Fibroblast of skin of back (primary cell): ENCODE measurements around the gene NFIB.

Source experiments
- DNase-seq: peaks from one replicate; pipeline ENCODE4 v3.0.0-alpha.2; 2013

NFIB gene

DNA sequence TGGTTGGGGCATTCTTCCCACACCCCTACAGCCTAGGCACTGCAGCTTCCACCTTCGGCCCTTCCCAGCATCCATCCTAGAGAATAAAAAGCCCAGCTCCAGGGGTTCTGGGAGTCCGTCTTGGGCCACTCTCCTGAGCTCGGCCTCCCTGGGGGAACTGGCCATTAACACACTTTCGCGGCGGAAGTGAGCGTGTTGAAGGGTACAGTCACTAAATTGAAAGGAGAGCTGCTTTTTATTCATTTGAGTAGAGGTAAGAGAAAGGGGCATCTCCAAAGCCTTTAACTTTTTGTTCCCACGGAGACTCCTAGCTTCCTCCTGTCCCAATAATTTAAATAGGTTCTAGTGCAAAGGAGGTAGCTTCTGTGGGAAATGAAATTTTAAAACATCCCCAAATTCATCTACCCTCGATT is 31.0 kb upstream of the NFIB start:
- no peak for DNase-seq

DNA sequence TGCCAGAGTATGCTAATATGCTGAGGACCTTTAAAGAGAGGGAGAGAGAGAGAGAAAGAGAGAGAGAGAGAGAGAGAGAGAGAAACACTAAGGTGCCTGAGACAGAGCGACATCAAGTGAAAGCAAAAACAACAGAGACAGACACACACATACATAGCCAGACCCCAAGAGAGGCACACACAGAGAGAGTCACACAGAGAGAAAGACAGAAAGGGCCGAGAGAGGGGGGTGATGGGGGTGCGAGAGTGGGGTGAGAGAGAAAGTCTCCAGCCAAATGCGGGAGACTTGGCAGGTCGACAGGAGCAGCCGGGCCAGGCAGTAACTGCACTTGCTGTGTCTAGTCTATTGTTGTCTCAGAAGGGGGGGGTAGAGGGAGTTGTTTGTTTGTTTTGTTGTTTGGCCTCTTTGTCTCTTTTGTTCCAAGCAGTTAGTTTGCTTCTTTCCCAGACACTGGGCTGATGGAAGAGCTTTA is 30.1 kb upstream of the NFIB start:
- no peak for DNase-seq

- DNase-seq: no peak
Measured at GRCh38 chr9:14343261-14344031, 29.5 kb upstream of the NFIB start.

DNA sequence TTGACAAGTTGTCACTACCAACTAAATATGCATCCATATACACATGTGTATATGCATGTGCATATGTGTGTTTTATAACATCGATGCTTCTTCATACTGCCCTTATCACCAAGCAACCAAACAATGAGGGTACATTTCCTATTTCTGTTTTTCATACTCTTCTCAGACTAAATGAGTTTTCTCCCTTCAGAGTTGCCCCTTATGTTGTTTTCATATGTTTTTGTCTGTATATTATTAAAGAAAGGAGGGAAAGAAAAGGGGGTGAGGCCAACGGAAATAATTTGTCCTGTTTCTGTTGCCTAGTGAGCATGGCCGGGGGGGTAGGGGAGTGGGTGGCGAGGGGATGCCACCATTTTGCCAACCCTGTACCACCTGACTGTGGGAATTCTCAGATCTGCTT is 28.8 kb upstream of the NFIB start:
- no peak for DNase-seq

DNA sequence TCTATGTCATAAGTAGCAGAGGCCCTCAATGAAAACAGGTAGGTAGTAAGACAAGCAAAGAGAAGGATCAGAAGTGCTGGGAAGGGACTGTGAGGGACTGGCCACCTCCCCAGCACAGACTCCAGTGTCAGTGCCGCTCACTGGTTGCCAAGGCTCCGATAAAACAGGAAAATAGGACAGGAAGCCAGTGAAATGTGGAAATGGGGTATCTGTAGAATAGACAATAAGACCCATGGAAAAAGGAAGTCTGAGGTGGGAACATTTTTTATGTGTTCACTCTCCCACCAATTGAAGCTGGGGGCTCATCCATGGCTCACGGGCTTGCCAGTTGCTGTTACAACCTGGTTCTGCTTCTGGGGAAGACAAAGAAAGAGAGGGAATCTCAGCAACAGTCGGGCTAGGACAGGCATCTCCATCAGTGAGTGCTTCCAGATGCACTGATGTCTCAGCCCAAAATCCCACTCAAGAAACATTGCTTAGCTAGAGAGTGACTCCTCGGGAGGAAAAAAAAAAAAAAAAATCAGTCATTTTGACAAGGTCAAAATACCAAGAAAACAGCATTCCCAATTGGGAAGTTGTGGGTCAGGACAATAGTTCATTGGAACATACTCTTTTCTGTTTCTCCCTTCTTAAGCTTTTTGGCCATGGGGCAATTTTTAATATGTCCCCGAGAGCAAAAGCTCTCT is 27.6 kb upstream of the NFIB start:
- no peak for DNase-seq

DNA sequence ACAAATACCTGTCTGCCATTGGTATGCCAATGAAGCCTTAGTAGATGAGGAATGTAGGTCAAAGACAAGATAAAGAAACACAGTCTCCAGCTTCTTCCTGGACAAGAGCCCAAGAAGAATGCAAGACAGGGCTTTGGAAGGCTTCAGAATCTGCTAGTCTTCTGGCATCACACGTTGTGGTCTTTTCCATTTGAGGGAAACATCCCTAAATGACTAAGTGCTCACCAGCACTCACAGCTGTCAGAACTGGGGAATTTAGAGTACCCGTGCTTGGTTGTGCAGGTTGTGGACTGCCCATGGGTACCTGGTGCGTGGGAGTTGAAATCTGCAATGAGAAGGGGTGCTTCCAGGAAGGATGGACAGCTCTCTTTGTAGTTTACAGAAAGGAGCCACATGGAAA is 27.1 kb upstream of the NFIB start:
- DNase-seq: no peak

DNA sequence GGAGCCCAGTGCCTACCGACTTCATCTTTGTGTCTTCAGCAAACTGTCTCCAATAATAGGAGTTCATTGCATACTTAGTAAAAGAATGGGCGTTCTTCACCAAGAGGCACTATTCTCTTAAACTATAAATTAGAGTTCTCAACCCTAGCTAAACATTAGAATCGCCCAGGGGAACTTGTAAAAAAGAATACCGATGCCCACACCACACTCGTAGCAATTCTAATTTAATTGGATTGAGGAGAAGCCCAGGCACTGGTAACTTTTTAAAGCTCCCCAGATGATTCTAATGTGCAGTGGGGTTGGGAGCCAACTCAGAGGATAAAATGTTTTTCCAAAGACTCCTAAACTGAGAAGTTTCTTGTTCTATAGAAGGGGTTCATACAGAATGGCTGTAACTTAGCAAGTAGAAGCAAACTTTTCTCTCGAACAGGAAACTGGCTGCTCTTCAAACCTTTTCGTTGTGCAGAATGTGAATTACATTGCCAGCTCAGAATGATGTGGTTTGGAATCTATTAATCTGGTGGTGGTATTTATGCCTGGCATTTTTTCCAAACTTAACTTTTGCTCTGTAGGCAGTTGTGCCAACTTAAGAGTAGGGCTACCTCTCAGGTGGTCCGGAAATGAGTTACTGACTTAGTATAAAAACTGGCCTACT is 26.4 kb upstream of the NFIB start:
- no peak for DNase-seq

DNA sequence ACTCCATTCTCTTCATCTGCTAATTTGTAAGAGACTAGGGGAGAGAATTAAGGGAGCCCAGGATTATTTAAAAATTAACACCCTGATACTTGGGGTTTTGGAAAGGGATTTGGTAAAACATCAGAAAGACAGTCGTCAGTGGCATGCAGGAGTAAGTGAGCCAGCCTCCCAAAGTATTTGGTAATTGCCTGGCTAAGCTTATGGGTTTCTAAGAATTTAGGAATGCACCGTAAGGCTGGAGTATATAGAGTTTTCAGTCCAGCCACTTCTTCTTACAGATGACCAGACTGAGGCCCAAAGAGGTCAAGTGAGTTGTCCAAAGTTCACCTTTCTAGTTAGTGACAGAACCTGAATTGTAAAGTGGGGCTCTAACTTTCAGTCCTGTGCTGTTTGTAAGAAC is 25.8 kb upstream of the NFIB start:
- no peak for DNase-seq

DNA sequence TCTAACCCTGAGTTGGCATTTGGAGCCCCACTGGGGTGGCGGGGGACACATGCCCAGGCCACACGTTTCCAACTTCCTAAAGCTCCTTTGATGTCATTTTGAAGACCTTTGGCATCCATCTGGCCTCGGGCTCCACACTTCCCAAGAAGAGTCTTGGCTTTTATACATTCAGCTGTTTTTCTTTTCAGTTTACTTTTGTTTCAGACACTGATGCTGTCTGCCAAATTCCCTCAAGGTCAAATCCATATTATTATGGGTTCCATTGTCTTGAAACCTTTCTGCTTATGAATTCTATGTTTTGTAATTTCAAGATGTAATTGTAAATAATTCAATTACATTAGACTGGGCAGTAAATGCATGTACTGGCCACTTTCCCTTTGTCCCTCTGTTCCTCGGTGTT is 23.7 kb upstream of the NFIB start:
- DNase-seq: no peak

DNA sequence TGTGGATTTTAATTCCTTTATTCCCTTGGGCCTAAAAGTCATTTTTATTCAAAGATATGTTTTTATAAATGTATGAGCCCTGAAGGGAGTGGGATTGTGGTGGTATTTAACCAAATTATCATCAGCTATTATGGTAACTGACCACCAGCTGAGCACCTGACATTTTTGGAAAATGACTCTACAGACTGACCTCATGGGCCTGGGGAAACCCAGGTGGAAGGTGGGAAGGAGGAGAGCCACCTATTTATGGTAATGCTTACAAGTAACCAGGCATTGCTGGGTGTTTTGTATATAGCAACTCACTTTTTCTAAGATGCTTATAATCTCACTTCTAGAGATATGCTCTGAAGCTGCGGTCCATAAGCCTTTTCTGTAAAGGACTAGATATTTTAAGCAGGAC is 22.3 kb upstream of the NFIB start:
- no peak for DNase-seq

DNA sequence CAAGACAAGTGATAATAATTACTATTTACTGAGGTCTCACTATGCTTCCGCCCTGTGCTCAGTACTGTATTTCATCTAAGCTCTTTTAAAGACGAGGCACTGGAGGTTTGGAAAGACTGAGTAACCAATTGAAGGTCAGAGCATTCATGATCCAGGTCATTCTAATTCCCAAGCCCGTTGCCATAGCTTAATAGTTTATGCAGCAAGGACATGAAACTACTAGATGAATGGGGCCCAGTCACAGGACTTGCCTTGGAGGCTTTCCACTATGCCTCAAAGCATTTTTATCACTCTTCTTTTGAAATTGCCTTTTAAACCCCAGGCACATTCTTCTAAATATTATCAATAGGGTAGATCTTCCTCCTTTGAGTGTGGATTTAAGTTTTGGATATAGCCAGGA is 17.2 kb upstream of the NFIB start:
- no peak for DNase-seq

DNA sequence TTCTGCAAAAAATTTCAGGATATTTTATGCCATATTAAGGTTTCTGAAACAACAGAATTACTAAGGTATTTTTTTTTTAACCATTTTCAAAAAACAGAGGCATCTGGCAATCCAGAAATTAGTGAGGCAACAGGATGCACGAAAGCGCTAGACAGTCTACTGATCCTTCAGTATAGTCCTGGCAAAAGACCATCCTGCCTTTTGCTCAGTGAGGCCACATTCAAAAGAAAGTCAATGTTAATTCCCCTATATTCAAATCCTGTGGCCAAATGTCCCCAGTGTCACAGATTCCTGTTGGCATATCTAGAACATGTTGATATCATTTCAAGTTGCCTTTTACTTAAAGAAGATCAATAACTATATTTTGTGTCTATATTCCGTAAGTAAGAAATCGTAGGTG is 13.1 kb upstream of the NFIB start:
- no peak for DNase-seq

DNA sequence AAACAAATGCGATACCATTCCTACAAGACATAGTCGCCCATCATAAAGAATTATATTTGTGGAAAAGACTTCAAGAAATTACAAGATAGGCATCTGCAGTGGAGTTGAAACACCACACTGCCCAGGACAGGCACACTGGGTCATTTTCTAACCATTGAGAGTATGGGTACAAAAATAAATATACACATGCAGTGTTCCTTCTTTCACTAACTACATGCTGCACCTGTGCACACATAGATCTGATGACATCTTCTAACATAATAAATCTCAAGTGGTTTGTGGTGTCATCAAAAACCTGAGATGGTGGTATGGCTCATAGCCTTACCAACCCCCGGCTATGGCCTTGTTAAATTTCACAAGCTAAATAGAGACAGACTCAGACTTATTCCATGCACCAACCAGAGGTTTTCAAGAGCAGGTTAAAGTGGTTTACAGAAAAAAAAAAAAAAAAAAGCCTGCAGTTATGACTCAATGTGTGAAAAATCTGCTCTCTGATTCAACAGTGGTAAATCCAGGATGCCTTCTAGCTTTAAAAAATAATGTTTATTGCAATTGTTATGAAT is 12.4 kb upstream of the NFIB start:
- DNase-seq: peak; percentile 51

DNA sequence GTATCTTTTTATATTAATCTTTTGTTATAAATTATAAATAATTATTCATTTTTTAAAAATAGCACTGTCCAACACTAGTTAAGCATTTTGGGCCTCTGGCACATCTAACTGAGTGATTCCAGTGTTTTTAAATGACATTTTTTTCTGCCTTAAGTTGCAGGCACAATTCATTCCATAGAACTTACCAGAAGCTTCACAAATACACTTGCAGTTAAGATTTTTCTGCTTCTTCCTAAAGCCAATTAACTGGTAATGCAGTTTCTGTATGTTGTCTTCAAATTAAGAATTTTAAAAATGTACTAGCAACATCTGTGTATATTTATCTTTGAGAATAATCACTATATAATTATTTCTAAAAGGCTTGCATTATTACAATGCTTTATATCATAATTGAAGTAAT is 11.2 kb upstream of the NFIB start:
- DNase-seq: no peak

- no peak for DNase-seq
Measured at GRCh38 chr9:14323985-14324650, 10.2 kb upstream of the NFIB start.

GRCh38 chr9:14323083-14323971 is 9.4 kb upstream of the NFIB start:
- DNase-seq: no peak

GRCh38 chr9:14322211-14323082 is 8.5 kb upstream of the NFIB start:
- peak; percentile 84 for DNase-seq

DNA sequence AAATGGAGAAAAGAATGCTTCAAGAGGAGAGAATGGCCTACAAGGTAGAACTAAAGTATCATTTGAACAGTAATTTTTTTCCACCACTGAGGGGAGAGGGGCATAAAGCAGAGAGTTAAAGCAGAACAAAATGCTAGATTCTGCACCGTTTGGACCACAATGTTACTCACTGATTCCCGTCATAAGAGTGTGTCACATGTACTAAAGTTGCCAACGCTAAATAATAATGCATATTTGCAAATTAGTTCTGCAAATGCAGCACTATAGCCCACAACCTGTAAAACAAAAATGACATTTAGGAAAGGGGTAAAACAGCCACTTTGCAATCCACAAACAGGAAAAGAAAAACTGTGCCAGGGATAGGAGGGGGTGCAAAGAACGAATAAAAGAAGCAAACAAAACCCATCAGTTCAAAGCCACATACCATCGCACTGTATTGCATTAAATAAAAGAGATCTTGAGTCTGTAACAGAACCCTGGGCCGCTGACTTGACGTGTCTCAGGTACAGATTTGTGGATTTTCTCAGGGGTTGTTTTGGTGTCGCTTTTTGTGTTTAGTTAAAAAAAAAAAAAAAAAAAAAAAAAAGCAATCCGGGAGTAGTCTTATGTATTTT is 7.7 kb upstream of the NFIB start:
- DNase-seq: no peak

GRCh38 chr9:14320271-14321181 is 6.6 kb upstream of the NFIB start:
- peak; percentile 37 for DNase-seq
